ENCODE data around the gene PGAP3.

The PGAP3 gene

DNA sequence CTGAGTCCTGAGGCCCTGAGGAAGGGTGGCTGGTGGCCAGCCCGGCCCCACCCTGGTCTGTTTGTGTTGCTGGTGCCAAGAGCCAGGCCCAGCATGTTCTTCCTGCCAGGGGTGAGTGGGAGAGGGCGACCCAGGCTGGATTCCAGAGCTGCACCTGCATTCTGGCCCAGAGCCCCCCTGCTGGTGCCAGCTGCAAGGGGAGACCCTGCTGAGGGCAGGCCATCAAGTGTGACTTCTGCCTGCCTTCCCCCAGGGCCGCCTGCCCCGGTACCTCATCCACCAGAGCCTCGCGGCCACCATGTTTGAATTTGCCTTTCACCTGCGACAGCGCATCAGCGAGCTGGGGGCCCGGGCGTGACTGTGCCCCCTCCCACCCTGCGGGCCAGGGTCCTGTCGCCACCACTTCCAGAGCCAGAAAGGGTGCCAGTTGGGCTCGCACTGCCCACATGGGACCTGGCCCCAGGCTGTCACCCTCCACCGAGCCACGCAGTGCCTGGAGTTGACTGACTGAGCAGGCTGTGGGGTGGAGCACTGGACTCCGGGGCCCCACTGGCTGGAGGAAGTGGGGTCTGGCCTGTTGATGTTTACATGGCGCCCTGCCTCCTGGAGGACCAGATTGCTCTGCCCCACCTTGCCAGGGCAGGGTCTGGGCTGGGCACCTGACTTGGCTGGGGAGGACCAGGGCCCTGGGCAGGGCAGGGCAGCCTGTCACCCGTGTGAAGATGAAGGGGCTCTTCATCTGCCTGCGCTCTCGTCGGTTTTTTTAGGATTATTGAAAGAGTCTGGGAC, 25.1 kb downstream of the PGAP3 start:
- no peak for TF ChIP-seq CTCF (IDR thresholded peaks at IDR 0.05)
- Histone ChIP-seq H3K9ac (no peak overlapping the region), H3K4me1 (peaks cover 52% of the 10 kb centered on the region)

GRCh38 chr17:39661744-39662541, 25.9 kb downstream of the PGAP3 start:
- TF ChIP-seq CTCF (IDR thresholded peaks at IDR 0.05): no peak
- no peak overlapping the region for H2AFZ ChIP-seq
- H3K36me3 ChIP-seq (ENCODE audit: control insufficient read depth, insufficient read depth, low read length): no peaks in the 10 kb centered on the region
- no peak overlapping the region for H3K4me2 ChIP-seq (ENCODE audit: low read length)
- peaks cover 46% of the 10 kb centered on the region for H3K4me1 ChIP-seq
- no peaks in the 10 kb centered on the region for H3K79me2 ChIP-seq
- H3K27ac ChIP-seq: no peak overlapping the region
- H3K4me3 ChIP-seq (ENCODE audit: low read depth, low read length): no peak overlapping the region
- no peaks in the 10 kb centered on the region for H3K9me3 ChIP-seq (ENCODE audit: control insufficient read depth, low read length)
- H3K9ac ChIP-seq: no peak overlapping the region
- H3K27me3 ChIP-seq (ENCODE audit: control insufficient read depth, insufficient read depth, low read length): no peaks in the 10 kb centered on the region

More for the DNA sequence above, 25.1 kb downstream of the PGAP3 start:
- H3K9me3 ChIP-seq (ENCODE audit: control insufficient read depth, low read length): no peaks in the 10 kb centered on the region
- H3K36me3 ChIP-seq (ENCODE audit: control insufficient read depth, insufficient read depth, low read length): no peaks in the 10 kb centered on the region
- H2AFZ ChIP-seq: no peak overlapping the region
- H3K4me3 ChIP-seq (ENCODE audit: low read depth, low read length): no peak overlapping the region
- H3K27ac ChIP-seq: peak overlapping the region; percentile 6
- no peak overlapping the region for H3K4me2 ChIP-seq (ENCODE audit: low read length)
- H3K27me3 ChIP-seq (ENCODE audit: control insufficient read depth, insufficient read depth, low read length): no peaks in the 10 kb centered on the region
- H3K79me2 ChIP-seq: no peaks in the 10 kb centered on the region

DNA sequence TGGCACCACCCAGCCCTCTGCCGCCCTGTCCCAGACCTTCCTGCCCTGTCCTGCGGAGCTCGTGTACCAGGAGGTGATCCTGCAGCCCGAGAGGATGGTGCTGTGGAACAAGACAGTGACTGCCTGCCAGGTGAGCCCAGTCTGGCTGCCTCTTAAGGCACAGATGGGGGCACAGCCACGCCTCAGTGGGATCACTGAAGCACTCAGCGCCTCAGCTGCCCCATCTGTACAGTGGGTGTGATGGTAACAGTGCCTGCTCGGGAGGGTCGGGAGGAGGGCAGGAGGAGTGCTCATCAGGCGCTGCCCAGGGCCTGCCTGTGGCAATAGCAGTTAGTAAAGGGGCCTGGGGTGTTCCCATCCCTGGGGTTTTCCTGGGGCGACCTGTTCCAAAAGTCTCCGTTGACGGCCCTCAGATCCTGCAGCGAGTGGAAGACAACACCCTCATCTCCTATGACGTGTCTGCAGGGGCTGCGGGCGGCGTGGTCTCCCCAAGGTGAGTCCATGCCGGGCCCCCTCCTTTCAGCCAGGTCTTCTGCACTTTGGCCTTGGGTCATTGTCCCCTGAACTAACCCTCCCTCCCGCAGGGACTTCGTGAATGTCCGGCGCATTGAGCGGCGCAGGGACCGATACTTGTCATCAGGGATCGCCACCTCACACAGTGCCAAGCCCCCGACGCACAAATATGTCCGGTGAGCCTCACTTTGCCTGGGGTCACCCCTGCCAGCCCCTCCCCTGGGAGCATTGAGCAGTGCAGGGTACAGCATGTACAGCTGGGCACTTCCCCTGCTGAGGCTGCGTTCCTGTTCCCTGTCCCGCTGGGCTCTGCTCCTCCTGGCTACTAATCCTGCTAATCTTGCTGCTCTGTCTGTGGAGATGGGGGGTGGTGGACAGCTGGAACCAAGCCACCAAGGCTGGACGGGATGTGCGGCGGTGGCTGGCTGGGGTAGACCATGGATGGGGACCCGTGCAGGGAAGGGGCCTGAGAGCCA, 27.2 kb downstream of the PGAP3 start:
- no peak overlapping the region for H3K4me3 ChIP-seq (ENCODE audit: low read depth, low read length)
- no peak overlapping the region for H3K9ac ChIP-seq
- peak overlapping the region; percentile 29 for H3K27ac ChIP-seq
- no peak for TF ChIP-seq CTCF (IDR thresholded peaks at IDR 0.05)
- no peaks in the 10 kb centered on the region for H3K36me3 ChIP-seq (ENCODE audit: control insufficient read depth, insufficient read depth, low read length)
- no peak overlapping the region for H2AFZ ChIP-seq
- H3K9me3 ChIP-seq (ENCODE audit: control insufficient read depth, low read length): no peaks in the 10 kb centered on the region
- peaks cover 33% of the 10 kb centered on the region for H3K4me1 ChIP-seq
- no peak overlapping the region for H3K4me2 ChIP-seq (ENCODE audit: low read length)
- no peaks in the 10 kb centered on the region for H3K27me3 ChIP-seq (ENCODE audit: control insufficient read depth, insufficient read depth, low read length)
- no peaks in the 10 kb centered on the region for H3K79me2 ChIP-seq

DNA sequence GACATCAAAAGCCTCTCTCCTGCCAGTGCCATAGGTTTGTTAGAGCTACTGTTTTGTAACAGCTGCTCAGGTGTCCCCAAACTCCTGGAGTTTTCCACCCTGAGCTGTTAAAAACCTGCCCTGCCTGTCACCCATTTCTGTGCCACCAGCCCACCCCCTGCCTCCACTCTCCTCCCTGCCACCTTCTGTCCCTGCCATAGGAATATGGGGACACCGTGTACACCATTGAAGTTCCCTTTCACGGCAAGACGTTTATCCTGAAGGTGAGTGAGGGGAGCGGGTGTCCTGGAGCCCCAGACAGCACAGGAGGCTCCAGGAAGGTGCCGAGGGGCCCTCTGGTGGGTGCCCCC, 27.9 kb downstream of the PGAP3 start:
- Histone ChIP-seq H3K79me2 (no peaks in the 10 kb centered on the region), H3K4me1 (peaks cover 26% of the 10 kb centered on the region), H3K27ac (peak overlapping the region; percentile 29), H3K27me3 (ENCODE audit: control insufficient read depth, insufficient read depth, low read length) (no peaks in the 10 kb centered on the region), H2AFZ (no peak overlapping the region), H3K4me2 (ENCODE audit: low read length) (no peak overlapping the region), H3K4me3 (ENCODE audit: low read depth, low read length) (no peak overlapping the region), H3K9me3 (ENCODE audit: control insufficient read depth, low read length) (no peaks in the 10 kb centered on the region), H3K36me3 (ENCODE audit: control insufficient read depth, insufficient read depth, low read length) (no peaks in the 10 kb centered on the region), H3K9ac (no peak overlapping the region)
- TF ChIP-seq CTCF (IDR thresholded peaks at IDR 0.05): no peak

Measured in parathyroid adenoma (tissue), 2 donors.